ENCODE data around the gene TMEM119. TPM values are rescaled to one million over a fixed set of nuclear protein-coding genes. Genes with fewer than 3 reads are reported as not detected.

TMEM119 gene
- total and polyA plus RNA-seq, 10 of the 15 experiments (the other 5 are each of a cell fraction or from before 2014, with no cell fraction given), result 0.11 to 0.44 (median 0.19) TPM; not detected in 5

DNA sequence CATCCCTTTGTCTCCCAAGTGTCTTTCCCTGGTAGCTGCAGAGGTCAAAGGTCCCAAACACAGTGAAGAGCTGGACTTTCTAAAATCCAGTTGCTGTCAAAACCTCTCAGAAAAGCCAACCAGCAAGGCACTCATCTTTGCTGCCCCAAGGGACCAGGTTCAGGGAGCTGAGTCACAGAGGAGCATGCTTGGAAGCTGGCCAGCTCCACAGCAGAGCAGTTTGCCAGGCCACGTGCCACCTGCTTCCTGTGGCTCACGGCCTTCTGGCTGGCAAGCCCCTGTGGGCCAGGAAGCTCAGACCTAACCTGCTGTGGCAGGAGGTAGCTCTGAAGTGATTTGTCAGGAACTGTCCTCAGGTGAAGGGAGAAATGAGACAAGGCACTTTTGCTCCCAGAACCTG, 31.9 kb downstream of the TMEM119 start:
- no peak overlapping the region for H2AFZ ChIP-seq (ENCODE audit: control insufficient read depth, low read depth, low read length)
- peak; percentile 87 for DNase-seq (ENCODE audit: low read depth, low spot score)
- H3K4me1 ChIP-seq (ENCODE audit: control insufficient read depth, insufficient read depth, low read length), result peaks cover 64% of the 10 kb centered on the region
- H3K27me3 ChIP-seq (replicated peaks in 1 of 2; ENCODE audit: control insufficient read depth in 2 of 2, insufficient read depth in 2 of 2, low read length in 1 of 2), result no peaks in the 10 kb centered on the region
- no peaks in the 10 kb centered on the region for H3K9me3 ChIP-seq (replicated peaks; ENCODE audit: control insufficient read depth, insufficient read depth, low read length)
- intact Hi-C loops (cut with micrococcal nuclease; ENCODE audit: unreplicated experiment), result loop anchor here (1.0 kb wide), 1 partner anchor 288 kb away; no protein-coding TSS in a partner anchor
- H3K4me2 ChIP-seq (ENCODE audit: control insufficient read depth, insufficient read depth), result peak overlapping the region; percentile 79; the same call in 1 of the 2 replicates
- whole genome bisulfite sequencing (ENCODE audit: insufficient coverage, insufficient replicate concordance, low lambda C conversion rate, missing lambda C conversion rate), result 4% methylated on average over 2 of the region's 2 CpGs
- ChIA-PET CTCF (interaction anchor here (0.6 to 21.5 kb wide), 11 partner anchors 11 to 385 kb away, joined by 3 to 866 read pairs (median 7); partner anchors contain the start of gene SELPLG), RAD21 (ENCODE audit: unreplicated experiment) (interaction anchor here (0.7 to 23.0 kb wide), 9 partner anchors 8 to 286 kb away, joined by 3 to 633 read pairs (median 24); partner anchors contain the start of gene SELPLG), POLR2A (interaction anchor here (0.9 to 14.2 kb wide), 7 partner anchors 10 to 98 kb away, joined by 3 to 211 read pairs (median 13); partner anchors contain the start of gene SELPLG), SMC1A (ENCODE audit: uncharacterized antibody, unreplicated experiment) (interaction anchor here (0.6 to 26.5 kb wide), 12 partner anchors 9 to 562 kb away, joined by 3 to 718 read pairs (median 13); partner anchors contain the start of gene SELPLG)
- peak overlapping the region; percentile 100 for H3K27ac ChIP-seq (ENCODE audit: control insufficient read depth, insufficient read depth)
- BruUV-seq (replicated peaks), result no TSS peak
- peaks cover 6 to 24% of the 10 kb centered on the region in 2 experiments for H3K36me3 ChIP-seq (ENCODE audit: control insufficient read depth in 2 of 2, insufficient read depth in 2 of 2, low read length in 1 of 2)
- in situ Hi-C loops (cut with MboI), result loop anchor here (5.0 kb wide), 4 partner anchors 51 to 526 kb away; partner anchors contain the start of gene ALKBH2
- H3K4me3 ChIP-seq, result no peak overlapping the region; the same call in 1 of the 2 replicates
- H3K79me2 ChIP-seq (ENCODE audit: control insufficient read depth, insufficient read depth, low read length), result peaks cover 51% of the 10 kb centered on the region
- peak overlapping the region; percentile 57 for H3K9ac ChIP-seq (ENCODE audit: control insufficient read depth, insufficient read depth, low read length)
- no peak for FAIRE-seq
- no peaks in the 10 kb centered on the region for H4K20me1 ChIP-seq (ENCODE audit: control insufficient read depth, insufficient read depth)
- peak; percentile 13 for ATAC-seq
- TF ChIP-seq KLF5 (IDR thresholded peaks at IDR 0.05; ENCODE audit: partially characterized antibody) (no peak), MXI1 (IDR thresholded peaks at IDR 0.05; ENCODE audit: low read depth, low read length) (peak; percentile 55; the same call in 1 of the 2 replicates), DPF2 (IDR thresholded peaks at IDR 0.05) (0 out of 2 replicates have a peak, but pooled peaks have one; percentile 64), JUNB (IDR thresholded peaks at IDR 0.05) (no peak), SP1 (IDR thresholded peaks at IDR 0.05; ENCODE audit: low read depth, low read length) (no peak), SPI1 (IDR thresholded peaks at IDR 0.05; ENCODE audit: borderline replicate concordance, insufficient read depth, low read depth, low read length) (no peak), HCFC1 (IDR thresholded peaks at IDR 0.05; ENCODE audit: low read length) (0 out of 2 replicates have a peak, but pooled peaks have one; percentile 13), MYC (IDR thresholded peaks at IDR 0.05; ENCODE audit: insufficient read depth, insufficient read length, insufficient replicate concordance, low read length, severe bottlenecking) (no peak), EZH2 (IDR thresholded peaks at IDR 0.05; ENCODE audit: borderline replicate concordance, control insufficient read depth, low read depth, low read length) (no peak), BMI1 (IDR thresholded peaks at IDR 0.05; ENCODE audit: borderline replicate concordance) (no peak), JUND (IDR thresholded peaks at IDR 0.05; ENCODE audit: low read depth, low read length) (no peak; the same call in 1 of the 2 replicates), SMAD1 (IDR thresholded peaks at IDR 0.05; ENCODE audit: low read depth, partially characterized antibody) (peak; percentile 85), POU2F2 (IDR thresholded peaks at IDR 0.05; ENCODE audit: borderline replicate concordance, low read depth, low read length) (peak; percentile 46; the same call in 1 of the 3 replicates), PAX5 (IDR thresholded peaks at IDR 0.05; ENCODE audit: borderline replicate concordance, low read depth, low read length) (peak; percentile 53; the same call in 1 of the 2 replicates), CHD1 (IDR thresholded peaks at IDR 0.05; ENCODE audit: low read depth, low read length) (0 out of 2 replicates have a peak, but pooled peaks have one; percentile 81), SMAD5 (IDR thresholded peaks at IDR 0.05; ENCODE audit: low read depth) (no peak), KAT2A (conservative IDR thresholded peaks at IDR 0.05; ENCODE audit: control insufficient read depth, low read depth, low read length) (no peak)
- TF ChIP-seq, protein P1, sequence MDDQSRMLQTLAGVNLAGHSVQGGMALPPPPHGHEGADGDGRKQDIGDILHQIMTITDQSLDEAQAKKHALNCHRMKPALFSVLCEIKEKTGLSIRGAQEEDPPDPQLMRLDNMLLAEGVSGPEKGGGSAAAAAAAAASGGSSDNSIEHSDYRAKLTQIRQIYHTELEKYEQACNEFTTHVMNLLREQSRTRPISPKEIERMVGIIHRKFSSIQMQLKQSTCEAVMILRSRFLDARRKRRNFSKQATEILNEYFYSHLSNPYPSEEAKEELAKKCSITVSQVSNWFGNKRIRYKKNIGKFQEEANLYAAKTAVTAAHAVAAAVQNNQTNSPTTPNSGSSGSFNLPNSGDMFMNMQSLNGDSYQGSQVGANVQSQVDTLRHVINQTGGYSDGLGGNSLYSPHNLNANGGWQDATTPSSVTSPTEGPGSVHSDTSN (IDR thresholded peaks at IDR 0.05; ENCODE audit: insufficient replicate concordance, low read depth, low read length), result no peak
- TF ChIP-seq, protein P2, sequence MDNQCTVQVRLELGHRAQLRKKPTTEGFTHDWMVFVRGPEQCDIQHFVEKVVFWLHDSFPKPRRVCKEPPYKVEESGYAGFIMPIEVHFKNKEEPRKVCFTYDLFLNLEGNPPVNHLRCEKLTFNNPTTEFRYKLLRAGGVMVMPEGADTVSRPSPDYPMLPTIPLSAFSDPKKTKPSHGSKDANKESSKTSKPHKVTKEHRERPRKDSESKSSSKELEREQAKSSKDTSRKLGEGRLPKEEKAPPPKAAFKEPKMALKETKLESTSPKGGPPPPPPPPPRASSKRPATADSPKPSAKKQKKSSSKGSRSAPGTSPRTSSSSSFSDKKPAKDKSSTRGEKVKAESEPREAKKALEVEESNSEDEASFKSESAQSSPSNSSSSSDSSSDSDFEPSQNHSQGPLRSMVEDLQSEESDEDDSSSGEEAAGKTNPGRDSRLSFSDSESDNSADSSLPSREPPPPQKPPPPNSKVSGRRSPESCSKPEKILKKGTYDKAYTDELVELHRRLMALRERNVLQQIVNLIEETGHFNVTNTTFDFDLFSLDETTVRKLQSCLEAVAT (IDR thresholded peaks at IDR 0.05), result no peak
- TF ChIP-seq, protein P3, sequence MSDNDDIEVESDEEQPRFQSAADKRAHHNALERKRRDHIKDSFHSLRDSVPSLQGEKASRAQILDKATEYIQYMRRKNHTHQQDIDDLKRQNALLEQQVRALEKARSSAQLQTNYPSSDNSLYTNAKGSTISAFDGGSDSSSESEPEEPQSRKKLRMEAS (IDR thresholded peaks at IDR 0.05; ENCODE audit: low read depth, low read length), result 0 out of 2 replicates have a peak, but pooled peaks have one; percentile 46
- TF ChIP-seq, protein P4, sequence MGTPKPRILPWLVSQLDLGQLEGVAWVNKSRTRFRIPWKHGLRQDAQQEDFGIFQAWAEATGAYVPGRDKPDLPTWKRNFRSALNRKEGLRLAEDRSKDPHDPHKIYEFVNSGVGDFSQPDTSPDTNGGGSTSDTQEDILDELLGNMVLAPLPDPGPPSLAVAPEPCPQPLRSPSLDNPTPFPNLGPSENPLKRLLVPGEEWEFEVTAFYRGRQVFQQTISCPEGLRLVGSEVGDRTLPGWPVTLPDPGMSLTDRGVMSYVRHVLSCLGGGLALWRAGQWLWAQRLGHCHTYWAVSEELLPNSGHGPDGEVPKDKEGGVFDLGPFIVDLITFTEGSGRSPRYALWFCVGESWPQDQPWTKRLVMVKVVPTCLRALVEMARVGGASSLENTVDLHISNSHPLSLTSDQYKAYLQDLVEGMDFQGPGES (IDR thresholded peaks at IDR 0.05), result no peak

All from GM12878 (cell line).